ENCODE results near the gene TNFRSF19. TPM values are rescaled to one million over a fixed set of nuclear protein-coding genes. Genes with fewer than 3 reads are reported as not detected.

TNFRSF19 gene
- total and polyA plus RNA-seq, 2 experiments from 2014 or later, result 19.8 to 25.3 TPM

GRCh38 chr13:23549724-23550123, 20.5 kb upstream of the TNFRSF19 start:
- no peaks in the 10 kb centered on the region for H3K9me3 ChIP-seq (ENCODE audit: low read depth)
- H3K9me2 ChIP-seq (replicated peaks; ENCODE audit: insufficient read depth), result no peaks in the 10 kb centered on the region
- TF ChIP-seq, protein P1, sequence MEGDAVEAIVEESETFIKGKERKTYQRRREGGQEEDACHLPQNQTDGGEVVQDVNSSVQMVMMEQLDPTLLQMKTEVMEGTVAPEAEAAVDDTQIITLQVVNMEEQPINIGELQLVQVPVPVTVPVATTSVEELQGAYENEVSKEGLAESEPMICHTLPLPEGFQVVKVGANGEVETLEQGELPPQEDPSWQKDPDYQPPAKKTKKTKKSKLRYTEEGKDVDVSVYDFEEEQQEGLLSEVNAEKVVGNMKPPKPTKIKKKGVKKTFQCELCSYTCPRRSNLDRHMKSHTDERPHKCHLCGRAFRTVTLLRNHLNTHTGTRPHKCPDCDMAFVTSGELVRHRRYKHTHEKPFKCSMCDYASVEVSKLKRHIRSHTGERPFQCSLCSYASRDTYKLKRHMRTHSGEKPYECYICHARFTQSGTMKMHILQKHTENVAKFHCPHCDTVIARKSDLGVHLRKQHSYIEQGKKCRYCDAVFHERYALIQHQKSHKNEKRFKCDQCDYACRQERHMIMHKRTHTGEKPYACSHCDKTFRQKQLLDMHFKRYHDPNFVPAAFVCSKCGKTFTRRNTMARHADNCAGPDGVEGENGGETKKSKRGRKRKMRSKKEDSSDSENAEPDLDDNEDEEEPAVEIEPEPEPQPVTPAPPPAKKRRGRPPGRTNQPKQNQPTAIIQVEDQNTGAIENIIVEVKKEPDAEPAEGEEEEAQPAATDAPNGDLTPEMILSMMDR (IDR thresholded peaks at IDR 0.05; ENCODE audit: poor library complexity), result no peak
- TF ChIP-seq EZH2phosphoT487 (IDR thresholded peaks at IDR 0.05; ENCODE audit: low read depth, severe bottlenecking, unreplicated experiment) (no peak), EZH2 (IDR thresholded peaks at IDR 0.05; ENCODE audit: borderline replicate concordance) (no peak)
- H2AFZ ChIP-seq, result no peak overlapping the region
- H3K36me3 ChIP-seq (replicated peaks; ENCODE audit: insufficient read depth, low read depth), result no peaks in the 10 kb centered on the region
- no peak overlapping the region for H3K4me3 ChIP-seq
- no peak overlapping the region for H3K4me2 ChIP-seq
- no peaks in the 10 kb centered on the region for H3K4me1 ChIP-seq (ENCODE audit: insufficient read depth)
- no peak for DNase-seq (ENCODE audit: low spot score)
- no peaks in the 10 kb centered on the region for H4K20me1 ChIP-seq (ENCODE audit: insufficient read depth, poor library complexity, severe bottlenecking)
- H3K79me2 ChIP-seq, result no peaks in the 10 kb centered on the region
- H3K27me3 ChIP-seq, result no peaks in the 10 kb centered on the region
- no peak overlapping the region for H3K27ac ChIP-seq

- H3K27me3 ChIP-seq, result no peaks in the 10 kb centered on the region
- H3K4me3 ChIP-seq, result no peak overlapping the region
- TF ChIP-seq EZH2 (IDR thresholded peaks at IDR 0.05; ENCODE audit: borderline replicate concordance) (no peak), EZH2phosphoT487 (IDR thresholded peaks at IDR 0.05; ENCODE audit: low read depth, severe bottlenecking, unreplicated experiment) (no peak)
- TF ChIP-seq, protein P1 (IDR thresholded peaks at IDR 0.05; ENCODE audit: poor library complexity), result no peak
- no peaks in the 10 kb centered on the region for H4K20me1 ChIP-seq (ENCODE audit: insufficient read depth, poor library complexity, severe bottlenecking)
- H3K79me2 ChIP-seq, result no peaks in the 10 kb centered on the region
- DNase-seq (ENCODE audit: low spot score), result no peak
- WGBS (ENCODE audit: low lambda C conversion rate, missing lambda C conversion rate), result 91% methylated on average over 1 of the region's 1 CpG
- no peaks in the 10 kb centered on the region for H3K4me1 ChIP-seq (ENCODE audit: insufficient read depth)
- H3K36me3 ChIP-seq (replicated peaks; ENCODE audit: insufficient read depth, low read depth), result no peaks in the 10 kb centered on the region
- no peak overlapping the region for H3K27ac ChIP-seq
- H3K9me3 ChIP-seq (ENCODE audit: low read depth), result no peaks in the 10 kb centered on the region
- no peak overlapping the region for H2AFZ ChIP-seq
- H3K9me2 ChIP-seq (replicated peaks; ENCODE audit: insufficient read depth), result no peaks in the 10 kb centered on the region
- no peak overlapping the region for H3K4me2 ChIP-seq
Measured at GRCh38 chr13:23550163-23550562, 20.0 kb upstream of the TNFRSF19 start.

- H2AFZ ChIP-seq, result peak overlapping the region; percentile 22
- H3K79me2 ChIP-seq, result no peaks in the 10 kb centered on the region
- no peaks in the 10 kb centered on the region for H3K9me3 ChIP-seq (ENCODE audit: low read depth)
- no peaks in the 10 kb centered on the region for H3K36me3 ChIP-seq (replicated peaks; ENCODE audit: insufficient read depth, low read depth)
- no peaks in the 10 kb centered on the region for H3K27me3 ChIP-seq
- H3K4me2 ChIP-seq, result no peak overlapping the region
- H3K27ac ChIP-seq, result no peak overlapping the region
- H3K9me2 ChIP-seq (replicated peaks; ENCODE audit: insufficient read depth), result no peaks in the 10 kb centered on the region
- H3K4me3 ChIP-seq, result no peak overlapping the region
- H4K20me1 ChIP-seq (ENCODE audit: insufficient read depth, poor library complexity, severe bottlenecking), result no peaks in the 10 kb centered on the region
- WGBS (ENCODE audit: low lambda C conversion rate, missing lambda C conversion rate), result 57% methylated on average over 4 of the region's 4 CpGs
- no peak for TF ChIP-seq EZH2phosphoT487 (IDR thresholded peaks at IDR 0.05; ENCODE audit: low read depth, severe bottlenecking, unreplicated experiment)
- TF ChIP-seq EZH2 (IDR thresholded peaks at IDR 0.05; ENCODE audit: borderline replicate concordance), result no peak
- TF ChIP-seq, protein P1 (IDR thresholded peaks at IDR 0.05; ENCODE audit: poor library complexity), result no peak
- no peak for DNase-seq (ENCODE audit: low spot score)
- no peaks in the 10 kb centered on the region for H3K4me1 ChIP-seq (ENCODE audit: insufficient read depth)
Measured at GRCh38 chr13:23551213-23552008, 18.8 kb upstream of the TNFRSF19 start.
